Mucosa of rectum (tissue), 2 donors: Measurements from ENCODE around the gene SLC25A21.

Experiments
- H3K27ac ChIP-seq, 2 donors: one replicate each; pipeline ENCODE4 v1.7.0; 2013; ENCODE audit warnings: inconsistent platforms in 2 of 2, low read depth in 2 of 2, low read length in 2 of 2
- H3K27me3 ChIP-seq, 2 donors: one replicate each; pipeline ENCODE4 v1.7.0; 2013; ENCODE audit warnings: low read length in 2 of 2; ENCODE audit not compliant: control insufficient read depth in 2 of 2, insufficient read depth in 2 of 2
- H3K36me3 ChIP-seq, 2 donors: one replicate each; pipeline ENCODE4 v1.7.0; 2013; ENCODE audit warnings: low read length in 2 of 2; ENCODE audit not compliant: control insufficient read depth in 2 of 2, insufficient read depth in 2 of 2
- H3K4me1 ChIP-seq, 2 donors: one replicate each; pipeline ENCODE4 v1.7.0; 2013; ENCODE audit warnings: low read length in 2 of 2, mild to moderate bottlenecking in 1 of 2; ENCODE audit not compliant: control insufficient read depth in 2 of 2, insufficient read depth in 2 of 2
- H3K4me3 ChIP-seq, 2 donors: one replicate each; pipeline ENCODE4 v1.7.0; 2013; ENCODE audit warnings: low read length in 2 of 2
- H3K9ac ChIP-seq, 2 donors: one replicate each; pipeline ENCODE4 v1.7.0; 2013; ENCODE audit warnings: low read length in 2 of 2, low read depth in 1 of 2, mild to moderate bottlenecking in 1 of 2
- H3K9me3 ChIP-seq, 2 donors: one replicate each; pipeline ENCODE4 v1.7.0; 2013; ENCODE audit warnings: low read length in 2 of 2; ENCODE audit not compliant: control insufficient read depth in 2 of 2
- donor health status: healthy.
- donor health status: Normal muscosa, but diverticular disease.

Gene SLC25A21

DNA sequence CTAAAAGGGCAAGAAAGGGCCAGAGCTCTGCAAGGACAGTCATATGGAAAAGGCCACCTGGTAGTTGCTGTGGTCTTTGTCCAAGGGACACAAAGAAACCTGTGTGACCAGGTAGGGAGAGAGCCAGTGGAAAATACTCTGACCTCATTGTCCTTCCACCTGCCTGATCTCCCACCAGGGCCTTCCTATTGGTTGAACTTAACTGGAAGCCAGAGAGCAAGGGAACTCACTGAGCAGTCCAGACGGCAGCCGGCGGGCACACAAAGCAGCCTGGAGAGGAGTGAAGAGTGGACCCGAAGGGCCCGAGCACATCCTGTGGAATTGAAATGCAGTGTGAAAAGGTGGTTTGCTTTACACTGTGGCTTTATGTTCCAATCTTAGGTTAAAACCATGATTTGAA is 120.7 kb downstream of the SLC25A21 start:
- no peaks in the 10 kb centered on the region for H3K27me3 ChIP-seq
- H3K36me3 ChIP-seq = no peaks in the 10 kb centered on the region
- H3K4me1 ChIP-seq = no peaks in the 10 kb centered on the region
- H3K4me3 ChIP-seq = no peak overlapping the region
- no peaks in the 10 kb centered on the region for H3K9me3 ChIP-seq
- H3K9ac ChIP-seq = no peak overlapping the region
- no peak overlapping the region for H3K27ac ChIP-seq

- Histone ChIP-seq H3K27ac (no peak overlapping the region), H3K36me3 (no peaks in the 10 kb centered on the region), H3K4me3 (no peak overlapping the region), H3K9me3 (no peaks in the 10 kb centered on the region), H3K9ac (no peak overlapping the region), H3K4me1 (no peaks in the 10 kb centered on the region), H3K27me3 (no peaks in the 10 kb centered on the region)
Observed at GRCh38 chr14:37051153-37051552, 121.3 kb downstream of the SLC25A21 start.

GRCh38 chr14:37048666-37049071 is 123.7 kb downstream of the SLC25A21 start:
- Histone ChIP-seq H3K36me3 (no peaks in the 10 kb centered on the region), H3K9ac (no peak overlapping the region), H3K4me1 (no peaks in the 10 kb centered on the region), H3K27ac (no peak overlapping the region), H3K4me3 (no peak overlapping the region), H3K27me3 (no peaks in the 10 kb centered on the region), H3K9me3 (no peaks in the 10 kb centered on the region)

DNA sequence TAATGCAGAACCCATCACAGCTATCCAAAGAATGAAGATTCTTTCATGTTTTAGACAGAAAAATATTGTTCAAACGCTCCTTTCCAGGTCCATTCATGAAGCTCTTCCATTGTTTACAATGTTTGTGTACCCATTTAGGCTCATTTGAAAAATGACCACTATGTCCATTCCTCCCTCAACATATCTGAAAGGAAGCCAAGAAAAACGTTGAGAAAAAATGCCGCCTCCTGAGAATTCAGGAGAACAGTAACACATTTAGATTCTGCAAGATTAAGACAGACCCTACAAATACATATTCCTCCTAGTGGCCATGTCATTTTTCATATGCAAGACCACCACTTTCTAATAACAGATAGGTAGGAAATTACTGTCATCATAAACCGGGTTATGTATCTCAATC is 124.4 kb downstream of the SLC25A21 start:
- H3K9ac ChIP-seq = no peak overlapping the region
- H3K27me3 ChIP-seq = no peaks in the 10 kb centered on the region
- H3K9me3 ChIP-seq = no peaks in the 10 kb centered on the region
- no peak overlapping the region for H3K27ac ChIP-seq
- H3K4me1 ChIP-seq = no peaks in the 10 kb centered on the region
- no peaks in the 10 kb centered on the region for H3K36me3 ChIP-seq
- H3K4me3 ChIP-seq = no peak overlapping the region

- H3K4me1 ChIP-seq = no peaks in the 10 kb centered on the region
- H3K36me3 ChIP-seq = no peaks in the 10 kb centered on the region
- H3K9me3 ChIP-seq = no peaks in the 10 kb centered on the region
- no peak overlapping the region for H3K4me3 ChIP-seq
- no peaks in the 10 kb centered on the region for H3K27me3 ChIP-seq
- H3K27ac ChIP-seq = no peak overlapping the region
- no peak overlapping the region for H3K9ac ChIP-seq
Observed at GRCh38 chr14:37047226-37047625, 125.2 kb downstream of the SLC25A21 start.

DNA sequence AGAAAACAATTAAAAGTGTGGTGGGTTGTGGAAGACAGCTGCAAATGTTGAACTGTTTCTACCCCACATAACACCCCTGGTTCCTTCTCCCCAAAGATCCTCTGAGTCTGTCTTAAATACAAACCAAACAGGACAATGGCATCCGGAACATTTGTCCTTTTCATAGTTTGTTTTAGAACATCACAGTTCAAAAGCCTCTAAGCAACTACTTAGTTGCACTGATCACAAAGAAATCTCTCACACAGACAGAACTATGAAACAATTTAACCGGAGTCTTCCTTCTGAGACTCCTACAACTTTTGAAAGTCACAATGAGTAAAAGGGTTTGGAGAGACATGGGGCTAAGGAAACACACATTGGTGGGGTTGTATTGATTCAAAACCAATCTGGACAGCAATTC is 125.6 kb downstream of the SLC25A21 start:
- no peaks in the 10 kb centered on the region for H3K4me1 ChIP-seq
- no peak overlapping the region for H3K4me3 ChIP-seq

GRCh38 chr14:37045340-37046061 is 126.9 kb downstream of the SLC25A21 start:
- no peaks in the 10 kb centered on the region for H3K27me3 ChIP-seq
- H3K27ac ChIP-seq = no peak overlapping the region
- no peak overlapping the region for H3K4me3 ChIP-seq
- no peak overlapping the region for H3K9ac ChIP-seq
- H3K4me1 ChIP-seq = no peaks in the 10 kb centered on the region
- no peaks in the 10 kb centered on the region for H3K36me3 ChIP-seq
- no peaks in the 10 kb centered on the region for H3K9me3 ChIP-seq

More for the DNA sequence above, 125.6 kb downstream of the SLC25A21 start:
- Histone ChIP-seq H3K36me3 (no peaks in the 10 kb centered on the region), H3K9me3 (no peaks in the 10 kb centered on the region), H3K9ac (no peak overlapping the region), H3K27ac (no peak overlapping the region), H3K27me3 (no peaks in the 10 kb centered on the region)

GRCh38 chr14:37037636-37038387 is 134.6 kb downstream of the SLC25A21 start:
- H3K9me3 ChIP-seq = no peaks in the 10 kb centered on the region
- H3K27ac ChIP-seq = no peak overlapping the region
- H3K4me3 ChIP-seq = no peak overlapping the region
- no peaks in the 10 kb centered on the region for H3K27me3 ChIP-seq
- H3K36me3 ChIP-seq = no peaks in the 10 kb centered on the region
- no peak overlapping the region for H3K9ac ChIP-seq
- H3K4me1 ChIP-seq = no peaks in the 10 kb centered on the region

- Histone ChIP-seq H3K36me3 (no peaks in the 10 kb centered on the region), H3K9ac (no peak overlapping the region), H3K9me3 (no peaks in the 10 kb centered on the region), H3K27ac (no peak overlapping the region), H3K4me3 (no peak overlapping the region), H3K4me1 (no peaks in the 10 kb centered on the region), H3K27me3 (no peaks in the 10 kb centered on the region)
Observed at GRCh38 chr14:37036669-37037341, 135.6 kb downstream of the SLC25A21 start.

DNA sequence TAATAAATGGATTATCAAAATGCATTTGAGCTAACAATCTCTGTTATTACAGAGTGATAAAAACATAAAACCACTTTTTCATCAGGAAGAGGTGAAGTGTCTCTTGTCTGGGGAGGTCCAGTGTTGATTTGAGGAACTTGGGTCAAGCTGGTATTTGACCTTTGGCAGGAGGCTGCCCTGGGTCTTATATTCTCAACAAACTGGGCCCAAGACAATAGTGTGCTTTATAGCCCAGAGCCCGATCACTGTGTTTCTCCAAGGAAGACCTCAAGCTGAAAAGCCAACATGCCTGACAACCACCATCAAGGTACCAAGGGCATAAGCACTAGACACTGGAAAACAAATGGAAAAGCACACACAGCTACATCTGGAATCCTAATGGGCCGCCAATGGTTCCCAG is 137.0 kb downstream of the SLC25A21 start:
- Histone ChIP-seq H3K4me1 (no peaks in the 10 kb centered on the region), H3K36me3 (no peaks in the 10 kb centered on the region), H3K4me3 (no peak overlapping the region), H3K9ac (no peak overlapping the region), H3K27ac (no peak overlapping the region), H3K9me3 (no peaks in the 10 kb centered on the region), H3K27me3 (no peaks in the 10 kb centered on the region)
